GM12878 (cell line): ENCODE measurements around the gene QSOX2. TPM values are rescaled to one million over a fixed set of nuclear protein-coding genes. Genes with fewer than 3 reads are reported as not detected.

Experiments
- ATAC-seq: fragments of 200-7000 bp; cut with Tn5 transposase; 3 replicates; pipeline ENCODE4 v1.9.1; 2020; ENCODE audit warnings: mild to moderate bottlenecking, moderate library complexity
- BruUV-seq: library from RNA; stranded (reverse); fragments of 400-500 nt; replicated peaks from 2 replicates; lab custom pipeline; 2021; lab: Mats Ljungman, UMichigan
- CTCF ChIA-PET: fragments of 300-600 bp; sonication (Branson Sonifier 250); formaldehyde crosslinking; extraction: SDS; loops from one replicate; lab custom pipeline; 2021; ENCODE audit warnings: inconsistent platforms; lab: Yijun Ruan, JAX
- POLR2A ChIA-PET: fragments of 350-600 bp; formaldehyde crosslinking; extraction: SDS; loops from one replicate; lab custom pipeline; 2021; ENCODE audit warnings: inconsistent platforms; lab: Charles Lee
- RAD21 ChIA-PET: fragments of 300-600 bp; sonication (Branson Sonifier 250); formaldehyde crosslinking; loops from one replicate; lab custom pipeline; 2023; ENCODE audit warnings: antibody characterized with exemption; ENCODE audit not compliant: unreplicated experiment; lab: Charles Lee
- SMC1A ChIA-PET: fragments of 300-600 bp; sonication (Branson Sonifier 250); formaldehyde crosslinking; loops from one replicate; lab custom pipeline; 2023; ENCODE audit not compliant: unreplicated experiment, uncharacterized antibody; lab: Charles Lee
- DNase-seq: peaks from one replicate; pipeline ENCODE4 v3.0.0-alpha.2; 2011; ENCODE audit warnings: low read depth, low spot score
- FAIRE-seq: peaks from 3 replicates; lab custom pipeline; 2011; peaks lifted over from hg19 to GRCh38; lab: Jason Lieb, UNC
- H2AFZ ChIP-seq: 2 replicates; pipeline ENCODE4 v1.6.0; 2011; ENCODE audit warnings: low read depth, low read length, control low read depth; ENCODE audit not compliant: control insufficient read depth
- H3K27ac ChIP-seq: 2 replicates; pipeline ENCODE4 v1.5.1; 2011; ENCODE audit warnings: control low read depth; ENCODE audit not compliant: control insufficient read depth, insufficient read depth
- H3K27me3 ChIP-seq, 2 experiments: replicated peaks in 1 of 2; 2 replicates each; pipeline versions ENCODE4 v1.6.0 to v1.6.1; 2011; ENCODE audit warnings: low read length in 1 of 2; ENCODE audit not compliant: control insufficient read depth in 2 of 2, insufficient read depth in 2 of 2
- H3K36me3 ChIP-seq, 2 experiments: 2 replicates each; pipeline ENCODE4 v1.5.1; 2011; ENCODE audit warnings: low read length in 1 of 2; ENCODE audit not compliant: control insufficient read depth in 2 of 2, insufficient read depth in 2 of 2
- H3K4me1 ChIP-seq: 2 replicates; pipeline ENCODE4 v1.6.1; 2011; ENCODE audit warnings: mild to moderate bottlenecking, low read length, moderate library complexity, mixed read lengths; ENCODE audit not compliant: control insufficient read depth, insufficient read depth
- H3K4me2 ChIP-seq: 2 replicates; pipeline ENCODE4 v1.6.0; 2011; ENCODE audit warnings: control low read depth; ENCODE audit not compliant: control insufficient read depth, insufficient read depth
- H3K4me3 ChIP-seq: fragments of 200-600 bp; sonication (generic); 2 replicates; pipeline ENCODE4 v1.5.1; 2016
- H3K79me2 ChIP-seq: 2 replicates; pipeline ENCODE4 v1.6.0; 2011; ENCODE audit warnings: low read length; ENCODE audit not compliant: control insufficient read depth, insufficient read depth
- H3K9ac ChIP-seq: 2 replicates; pipeline ENCODE4 v1.8.0; 2011; ENCODE audit warnings: low read length, control low read depth, mixed read lengths; ENCODE audit not compliant: control insufficient read depth, insufficient read depth
- H3K9me3 ChIP-seq: replicated peaks from 3 replicates; pipeline ENCODE4 v1.5.1; 2011; ENCODE audit warnings: mild to moderate bottlenecking, low read length; ENCODE audit not compliant: control insufficient read depth, insufficient read depth
- H4K20me1 ChIP-seq: 2 replicates; pipeline ENCODE4 v1.6.0; 2011; ENCODE audit not compliant: control insufficient read depth, insufficient read depth
- ATF2 ChIP-seq: IDR thresholded peaks from 2 replicates; pipeline ENCODE4 v1.6.1; 2012; ENCODE audit warnings: low read length, inconsistent platforms
- ATF7 ChIP-seq: fragments of 450-650 bp; IDR thresholded peaks from 2 replicates; pipeline ENCODE4 v1.6.1; 2016; ENCODE audit warnings: low read depth, mild to moderate bottlenecking
- FOXK2 ChIP-seq: fragments of 450-650 bp; IDR thresholded peaks from 2 replicates; pipeline ENCODE4 v1.6.1; 2017; ENCODE audit warnings: mild to moderate bottlenecking, moderate library complexity
- FOXM1 ChIP-seq: IDR thresholded peaks from 2 replicates; pipeline ENCODE4 v1.6.1; 2012; ENCODE audit warnings: low read depth, mild to moderate bottlenecking, inconsistent platforms, low read length, moderate library complexity
- MEF2A ChIP-seq: IDR thresholded peaks from 2 replicates; pipeline ENCODE4 v1.6.1; 2011; ENCODE audit warnings: low read depth, mild to moderate bottlenecking, low read length, moderate library complexity; ENCODE audit not compliant: insufficient read depth
- RB1 ChIP-seq: fragments of 450-650 bp; formaldehyde crosslinking; IDR thresholded peaks from 2 replicates; pipeline ENCODE4 v1.6.1; 2017; ENCODE audit warnings: mild to moderate bottlenecking, borderline replicate concordance
- RELB ChIP-seq: fragments of 450-650 bp; IDR thresholded peaks from 2 replicates; pipeline ENCODE4 v1.6.1; 2017; ENCODE audit warnings: low read depth, mild to moderate bottlenecking, moderate library complexity
- SIX5 ChIP-seq: IDR thresholded peaks from 2 replicates; pipeline ENCODE4 v1.6.1; 2011; ENCODE audit warnings: mild to moderate bottlenecking, low read depth, low read length, moderate library complexity; ENCODE audit not compliant: severe bottlenecking
- SP1 ChIP-seq: IDR thresholded peaks from one replicate; pipeline ENCODE4 v1.6.1; 2011; ENCODE audit warnings: low read depth, low read length
- ZBTB40 ChIP-seq: fragments of 450-650 bp; IDR thresholded peaks from 2 replicates; pipeline ENCODE4 v1.6.1; 2016; ENCODE audit warnings: mild to moderate bottlenecking, moderate library complexity, borderline replicate concordance
- ZNF592 ChIP-seq: fragments of 450-650 bp; IDR thresholded peaks from 2 replicates; pipeline ENCODE4 v1.6.1; 2017; ENCODE audit warnings: mild to moderate bottlenecking, moderate library complexity
- ZNF622 ChIP-seq: fragments of 450-650 bp; IDR thresholded peaks from 2 replicates; pipeline ENCODE4 v1.6.1; 2017; ENCODE audit warnings: mild to moderate bottlenecking, inconsistent platforms
- WGBS: methylation state at CpG from one replicate; pipeline ENCODE4 v1.1.6; 2016; ENCODE audit warnings: low lambda C conversion rate; ENCODE audit not compliant: insufficient replicate concordance, insufficient coverage; ENCODE audit errors: missing lambda C conversion rate; 5-methylcytosine and 5-hydroxymethylcytosine counted together
- in situ Hi-C: fragments of 300-500 bp; cut with MboI; formaldehyde crosslinking; loops from 9 replicates; pipeline ENCODE4 v1.14.3; 2018; ENCODE audit warnings: mixed read lengths
- intact Hi-C: fragments of 100-400 bp; cut with micrococcal nuclease; formaldehyde crosslinking; loops from one replicate; pipeline ENCODE4 v1.14.2; 2022; ENCODE audit not compliant: unreplicated experiment
- polyA plus RNA-seq, 11 experiments: library from polyadenylated mRNA; depleted of rRNA in 4 of 11; unstranded in 6 of 11; stranded (reverse) in 5 of 11; fragments of >200 nt; fragmentation: Nextera tagmentation in 4 of 11; fragmentation: Illumina TruSeq in 1 of 11; extraction: Ambion mirVana in 4 of 11; extraction: Trizol in 1 of 11; gene quantifications; 1 replicate in 1 of 11; 2 replicates in 10 of 11; pipeline versions ENCODE4 v1.2.1 to v1.2.3, GENCODE V29; 2011 to 2016; ENCODE audit warnings: inconsistent platforms in 2 of 11, missing spikeins in 2 of 11, low read depth in 1 of 11
- total RNA-seq, 4 experiments: library from RNA; depleted of rRNA in 3 of 4; stranded (reverse); fragments of >200 nt in 3 of 4; fragmentation: Illumina TruSeq in 1 of 4; extraction: Trizol in 1 of 4; gene quantifications; 2 replicates each; pipeline versions ENCODE4 v1.2.1 to v1.2.3, GENCODE V29; 2013 to 2021

The QSOX2 gene
- total and polyA plus RNA-seq, 10 of the 15 experiments (the other 5 are each of a cell fraction or from before 2014, with no cell fraction given): 0.34 to 16.1 (median 8.2) TPM

- in situ Hi-C loops: no loop called here
- FAIRE-seq (no peak), DNase-seq (no peak), ATAC-seq (no peak)
- RAD21 ChIA-PET: no interaction called here
- no peaks in the 10 kb centered on the region for H3K9me3 ChIP-seq
- no peak overlapping the region for H3K4me2 ChIP-seq
- POLR2A ChIA-PET: interaction anchor here (1.0 kb wide), 1 partner anchor 14 kb away, joined by 3 read pairs; no protein-coding TSS in a partner anchor
- intact Hi-C loops: no loop called here
- peaks cover 32% of the 10 kb centered on the region for H3K79me2 ChIP-seq
- H3K27ac ChIP-seq: no peak overlapping the region
- H3K9ac ChIP-seq: no peak overlapping the region
- peaks cover 19% of the 10 kb centered on the region for H3K4me1 ChIP-seq
- CTCF ChIA-PET: interaction anchor here (0.6 kb wide), 1 partner anchor 280 kb away, joined by 4 read pairs; no protein-coding TSS in a partner anchor
- H3K4me3 ChIP-seq: no peak overlapping the region
- WGBS: 74% methylated on average over 22 of the region's 26 CpGs
- H3K36me3 ChIP-seq: no peaks in the 10 kb centered on the region
- peaks cover 0 to 1% of the 10 kb centered on the region in 2 experiments; a peak in 2 of 4 replicates for H3K27me3 ChIP-seq
- no peak overlapping the region for H2AFZ ChIP-seq
- no TSS peak for BruUV-seq
- SMC1A ChIA-PET: interaction anchor here (0.6 kb wide), 1 partner anchor 30 kb away, joined by 3 read pairs; no protein-coding TSS in a partner anchor
- no peaks in the 10 kb centered on the region for H4K20me1 ChIP-seq
- no peak for TF ChIP-seq FOXM1
- TF ChIP-seq ZBTB40: no peak
- TF ChIP-seq ATF2: no peak
- TF ChIP-seq MEF2A: no peak
- no peak for TF ChIP-seq ATF7
- TF ChIP-seq ZNF592: no peak
- no peak for TF ChIP-seq FOXK2
- no peak for TF ChIP-seq SP1
- no peak for TF ChIP-seq SIX5
- TF ChIP-seq ZNF622: no peak
- TF ChIP-seq RB1: no peak
- no peak for TF ChIP-seq RELB
Measured at GRCh38 chr9:136246849-136247550, 1.4 kb upstream of the QSOX2 start.
